HG03280 (cell line): Measurements from ENCODE around the gene UHRF1.
"Not testable (repeated sequence)": the region's sequence is repeated elsewhere in the genome, so short reads cannot be mapped to it uniquely, and the experiment has no call there.

Experiments
- ATAC-seq: cut with Tn5 transposase; IDR thresholded peaks from one replicate; pipeline ENCODE4 v1.9.1; 2021; ENCODE audit warnings: mild to moderate bottlenecking, moderate library complexity; ENCODE audit not compliant: unreplicated experiment

The UHRF1 gene

GRCh38 chr19:4897146-4897545 lies 12.2 kb upstream of the UHRF1 start:
- ATAC-seq, result no peak

- ATAC-seq, result not testable (repeated sequence)
These were observed 8.4 kb upstream of the UHRF1 start for GRCh38 chr19:4900879-4901278.

GRCh38 chr19:4902796-4903195 lies 6.5 kb upstream of the UHRF1 start, which contains the start of gene ARRDC5:
TSS of gene ARRDC5 (minus strand) at chr19:4902896. CDS start at chr19:4902825, 71 bp downstream.
- ATAC-seq, result no peak

GRCh38 chr19:4904481-4904880 lies 4.8 kb upstream of the UHRF1 start:
- no peak for ATAC-seq

- ATAC-seq, result no peak
These were observed 2.3 kb upstream of the UHRF1 start for GRCh38 chr19:4906963-4907362.

GRCh38 chr19:4908360-4908759 lies 941 bp upstream of the UHRF1 start:
- ATAC-seq, result no peak

- ATAC-seq, result no peak
These were observed 533 bp upstream of the UHRF1 start for GRCh38 chr19:4908781-4909155.

GRCh38 chr19:4909897-4910593 lies 744 bp downstream of the UHRF1 start:
- ATAC-seq, result peak; percentile 84

GRCh38 chr19:4910594-4911281 lies 1.4 kb downstream of the UHRF1 start:
- ATAC-seq, result no peak

GRCh38 chr19:4911314-4911713 lies 2.0 kb downstream of the UHRF1 start:
- no peak for ATAC-seq

GRCh38 chr19:4911786-4912672 lies 2.7 kb downstream of the UHRF1 start:
- no peak for ATAC-seq

- no peak for ATAC-seq
These were observed 4.9 kb downstream of the UHRF1 start for GRCh38 chr19:4913996-4914735.

GRCh38 chr19:4914736-4915501 lies 5.6 kb downstream of the UHRF1 start:
- no peak for ATAC-seq

GRCh38 chr19:4916292-4917082 lies 7.2 kb downstream of the UHRF1 start:
- ATAC-seq, result no peak

GRCh38 chr19:4922530-4923275 lies 13.4 kb downstream of the UHRF1 start:
- no peak for ATAC-seq

- ATAC-seq, result no peak
These were observed 14.0 kb downstream of the UHRF1 start for GRCh38 chr19:4923276-4923747.

GRCh38 chr19:4929186-4929585 lies 19.9 kb downstream of the UHRF1 start:
- no peak for ATAC-seq

GRCh38 chr19:4930664-4931063 lies 21.4 kb downstream of the UHRF1 start:
- ATAC-seq, result no peak
